Upper lobe of right lung (tissue), 1 donor: ENCODE results near the gene NEU4. TPM values are rescaled to one million over a fixed set of nuclear protein-coding genes. Genes with fewer than 3 reads are reported as not detected.

Source experiments
- ATAC-seq: fragments of 200-7000 bp; cut with Tn5 transposase; one replicate; pipeline ENCODE4 v1.9.1; 2020; ENCODE audit warnings: mild to moderate bottlenecking, moderate library complexity
- DNase-seq: peaks from one replicate; pipeline ENCODE4 v3.0.0-alpha.2; 2020
- H3K27ac ChIP-seq: fragments of 200-600 bp; one replicate; pipeline ENCODE4 v1.8.0; 2022
- H3K27me3 ChIP-seq: fragments of 200-600 bp; one replicate; pipeline ENCODE4 v1.8.0; 2022; ENCODE audit warnings: mild to moderate bottlenecking
- H3K36me3 ChIP-seq: fragments of 200-600 bp; one replicate; pipeline ENCODE4 v1.8.0; 2022
- H3K4me1 ChIP-seq: fragments of 200-600 bp; one replicate; pipeline ENCODE4 v1.8.0; 2022
- H3K4me3 ChIP-seq: fragments of 200-600 bp; one replicate; pipeline ENCODE4 v1.8.0; 2022; ENCODE audit warnings: mild to moderate bottlenecking
- H3K9me3 ChIP-seq: fragments of 200-600 bp; one replicate; pipeline ENCODE4 v1.8.0; 2022
- CTCF ChIP-seq: fragments of 200-600 bp; IDR thresholded peaks from one replicate; pipeline ENCODE4 v1.8.0; 2022; ENCODE audit warnings: antibody characterized with exemption
- intact Hi-C: fragments of 100-400 bp; cut with DNase I; formaldehyde crosslinking; loops from one replicate; pipeline ENCODE4 v1.11.0; 2022
- total RNA-seq: library from RNA; stranded (reverse); fragmentation: NEBNext Ultra II Directional; extraction: Animal tissue kit (Norgen Biotek cat#: 25700); gene quantifications from one replicate; pipeline ENCODE4 v1.2.1, GENCODE V29; 2021
- donor health status: DM: no; HTN: yes; CAD: no; lungs with severe emphysema.

The NEU4 gene
- total RNA-seq, 1 donor from 2014 or later, result 0.23 TPM

- no peak overlapping the region for H3K4me3 ChIP-seq
- TF ChIP-seq CTCF, result no peak
- DNase-seq (peak; percentile 62), ATAC-seq (no peak)
- intact Hi-C loops, result no loop called here
- H3K36me3 ChIP-seq, result no peaks in the 10 kb centered on the region
- no peaks in the 10 kb centered on the region for H3K27me3 ChIP-seq
- no peak overlapping the region for H3K27ac ChIP-seq
- H3K9me3 ChIP-seq, result no peaks in the 10 kb centered on the region
- H3K4me1 ChIP-seq, result no peaks in the 10 kb centered on the region
Measured at GRCh38 chr2:241853651-241854341, 44.8 kb downstream of the NEU4 start.

GRCh38 chr2:241854342-241855244 lies 45.6 kb downstream of the NEU4 start:
- intact Hi-C loops, result no loop called here
- peak; percentile 58 for DNase-seq
- Histone ChIP-seq H3K4me1 (no peaks in the 10 kb centered on the region), H3K36me3 (no peaks in the 10 kb centered on the region), H3K4me3 (no peak overlapping the region), H3K9me3 (no peaks in the 10 kb centered on the region), H3K27ac (no peak overlapping the region), H3K27me3 (no peaks in the 10 kb centered on the region)
- ATAC-seq, result no peak
- no peak for TF ChIP-seq CTCF

- peak; percentile 58 for DNase-seq
Measured at GRCh38 chr2:241855245-241855887, 46.4 kb downstream of the NEU4 start.

GRCh38 chr2:241855888-241856422 lies 47.0 kb downstream of the NEU4 start:
- no peaks in the 10 kb centered on the region for H3K36me3 ChIP-seq
- H3K4me3 ChIP-seq, result no peak overlapping the region
- no peak for TF ChIP-seq CTCF
- no peak overlapping the region for H3K27ac ChIP-seq
- H3K9me3 ChIP-seq, result no peaks in the 10 kb centered on the region
- intact Hi-C loops, result no loop called here
- no peak for DNase-seq
- ATAC-seq, result no peak
- peaks cover 8% of the 10 kb centered on the region for H3K27me3 ChIP-seq
- peaks cover 9% of the 10 kb centered on the region for H3K4me1 ChIP-seq

More at GRCh38 chr2:241855245-241855887, 46.4 kb downstream of the NEU4 start:
- no peak for ATAC-seq
- intact Hi-C loops, result no loop called here
- Histone ChIP-seq H3K4me1 (peaks cover 5% of the 10 kb centered on the region), H3K27me3 (peaks cover 2% of the 10 kb centered on the region), H3K9me3 (no peaks in the 10 kb centered on the region), H3K27ac (no peak overlapping the region), H3K4me3 (no peak overlapping the region), H3K36me3 (no peaks in the 10 kb centered on the region)
- no peak for TF ChIP-seq CTCF

GRCh38 chr2:241857041-241857541 lies 48.1 kb downstream of the NEU4 start:
- Histone ChIP-seq H3K4me3 (no peak overlapping the region), H3K27ac (no peak overlapping the region), H3K9me3 (no peaks in the 10 kb centered on the region), H3K27me3 (peaks cover 9% of the 10 kb centered on the region), H3K36me3 (no peaks in the 10 kb centered on the region), H3K4me1 (peaks cover 9% of the 10 kb centered on the region)
- peak; percentile 60 for DNase-seq
- no peak for TF ChIP-seq CTCF
- no peak for ATAC-seq
- intact Hi-C loops, result no loop called here
